NCI-H2081 (cell line): ENCODE measurements around the gene AIF1.

Experiments
- DNase-seq, 2 experiments: peaks; one replicate each; lab custom pipeline; 2025; lab: John Stamatoyannopoulos, UW

AIF1 gene

GRCh38 chr6:31663961-31664789, 49.1 kb downstream of the AIF1 start:
- peak in 1 of 2 experiments; percentile 29 for DNase-seq

DNA sequence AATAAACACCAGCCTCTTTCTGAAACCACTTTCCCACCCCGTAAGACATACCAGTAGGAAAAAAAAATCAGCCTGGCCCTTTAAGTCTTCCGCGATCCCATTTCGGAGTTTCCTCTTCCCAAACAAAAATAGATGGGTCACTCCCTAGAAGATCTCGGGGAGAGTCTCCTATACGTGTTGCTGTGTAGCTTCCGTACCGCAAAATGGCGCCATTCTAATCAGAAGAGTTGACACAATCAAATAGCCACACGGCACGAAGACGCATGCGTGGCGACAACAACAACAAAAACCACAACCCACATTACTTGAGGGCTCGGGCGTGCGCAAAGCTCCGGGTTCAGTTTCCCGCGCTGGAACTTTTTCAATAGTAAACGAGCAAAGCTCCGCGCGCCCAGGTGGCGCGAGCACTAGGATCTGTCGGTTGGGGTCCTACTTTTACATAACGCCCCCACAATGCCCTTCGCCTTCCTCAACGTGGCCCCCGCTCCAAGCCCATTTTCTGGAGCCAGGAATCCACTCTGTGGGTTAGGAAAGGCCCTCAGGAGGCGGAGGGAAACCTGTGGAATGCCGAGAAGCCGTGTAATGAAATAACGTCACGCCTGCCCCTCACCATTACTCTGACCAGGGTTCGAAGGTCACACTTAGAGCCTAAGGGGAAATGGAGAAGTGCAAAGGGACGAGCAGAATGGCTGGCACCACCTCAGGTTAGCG, 49.9 kb downstream of the AIF1 start, which contains the start of gene GPANK1:
Gene GPANK1, minus strand, starts transcription at position 208 of the 711 bp plus-strand sequence. CDS start 519 bp downstream, outside the sequence.
- DNase-seq: peak; percentile 82 to 95

DNA sequence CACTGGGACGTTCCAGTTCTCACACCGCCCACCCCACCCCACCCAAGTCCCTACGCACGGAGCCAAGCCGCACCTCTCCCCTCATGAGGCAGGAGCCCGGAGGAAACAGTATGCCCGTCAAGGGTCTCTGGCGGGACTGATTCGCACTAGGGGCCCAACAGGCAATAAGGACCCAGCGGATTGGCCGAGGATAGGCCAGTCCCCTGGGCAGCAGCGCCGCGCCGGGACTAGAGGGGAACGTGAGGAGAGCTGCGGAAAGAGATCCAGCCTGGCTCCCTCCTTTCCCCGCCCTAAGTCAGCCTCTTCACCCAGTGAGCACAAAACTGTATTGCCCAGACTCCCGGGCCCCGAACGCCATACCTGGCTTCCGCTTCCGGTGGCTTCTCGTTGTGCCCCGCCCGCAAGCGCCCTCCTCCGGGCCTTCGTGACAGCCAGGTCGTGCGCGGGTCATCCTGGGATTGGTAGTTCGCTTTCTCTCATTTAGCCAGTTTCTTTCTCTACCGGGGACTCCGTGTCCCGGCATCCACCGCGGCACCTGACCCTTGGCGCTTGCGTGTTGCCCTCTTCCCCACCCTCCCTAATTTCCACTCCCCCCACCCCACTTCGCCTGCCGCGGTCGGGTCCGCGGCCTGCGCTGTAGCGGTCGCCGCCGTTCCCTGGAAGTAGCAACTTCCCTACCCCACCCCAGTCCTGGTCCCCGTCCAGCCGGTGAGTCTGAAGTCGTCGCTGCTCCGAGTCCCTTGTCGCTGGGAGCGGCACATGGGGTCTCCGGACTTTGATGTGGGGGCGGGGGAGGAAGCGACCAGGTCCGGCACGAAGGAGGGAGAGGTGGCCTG, 50.7 kb downstream of the AIF1 start, which contains the start of gene CSNK2B:
Gene CSNK2B, plus strand, starts transcription at position 580 of the 836 bp plus-strand sequence. CDS start 752 bp downstream, outside the sequence.
- DNase-seq: peak; percentile 97 to 98

GRCh38 chr6:31666337-31666965, 51.4 kb downstream of the AIF1 start:
- no peak for DNase-seq
